Ovary (tissue), 10 donors: ENCODE results near the gene C2orf15. TPM values are rescaled to one million over a fixed set of nuclear protein-coding genes. Genes with fewer than 3 reads are reported as not detected.

ENCODE experiments used
- DNase-seq, 5 donors: peaks; one replicate each; pipeline ENCODE4 v3.0.0-alpha.2; 2019 to 2020
- H3K27ac ChIP-seq, 2 donors: fragments of 200-600 bp; one replicate each; pipeline versions ENCODE4 v1.5.1 to v1.8.0; 2019 to 2022
- H3K27me3 ChIP-seq: fragments of 200-600 bp; one replicate; pipeline ENCODE4 v1.8.0; 2022
- H3K36me3 ChIP-seq: fragments of 200-600 bp; sonication (generic); one replicate; pipeline ENCODE4 v1.5.1; 2019
- H3K4me1 ChIP-seq: one replicate; pipeline ENCODE4 v1.8.1; 2013; ENCODE audit warnings: mild to moderate bottlenecking, moderate library complexity; ENCODE audit not compliant: insufficient read depth
- H3K4me3 ChIP-seq: fragments of 200-600 bp; sonication (generic); one replicate; pipeline ENCODE4 v1.5.1; 2017
- H3K9me3 ChIP-seq, 2 donors: fragments of 200-600 bp in 1 of 2; sonication (generic) in 1 of 2; one replicate each; pipeline versions ENCODE4 v1.5.1 to v1.8.1; 2013 to 2019; ENCODE audit warnings: mild to moderate bottlenecking in 1 of 2, moderate library complexity in 1 of 2
- CTCF ChIP-seq, 3 donors: fragments of 450-650 bp in 2 of 3; fragments of 200-600 bp in 1 of 3; IDR thresholded peaks; one replicate each; pipeline versions ENCODE4 v1.5.1 to v1.8.0; 2016 to 2022; ENCODE audit warnings: antibody characterized with exemption in 3 of 3, mild to moderate bottlenecking in 1 of 3
- EP300 ChIP-seq: sonication (generic); formaldehyde crosslinking; IDR thresholded peaks from one replicate; pipeline ENCODE4 v1.6.1; 2017; ENCODE audit warnings: antibody characterized with exemption
- POLR2A ChIP-seq: fragments of 450-650 bp; IDR thresholded peaks from one replicate; pipeline ENCODE4 v1.6.1; 2017; ENCODE audit warnings: antibody characterized with exemption, mild to moderate bottlenecking, moderate library complexity
- WGBS, 3 donors: extraction: QIAGEN DNeasy Blood & Tissue Kit in 1 of 3; methylation state at CpG; one replicate each; pipeline versions ENCODE4 v1.1.5 to v1.1.7; 2013 to 2017; 5-methylcytosine and 5-hydroxymethylcytosine counted together
- intact Hi-C, 4 donors: fragments of 100-400 bp; cut with DNase I; formaldehyde crosslinking; loops; one replicate each; pipeline versions ENCODE4 v1.11.0 to v1.15.1; 2022 to 2023
- long read RNA-seq, 3 donors: library from polyadenylated mRNA in 2 of 3; unstranded in 2 of 3; transcript quantifications; one replicate each; pipeline ENCODE4 v2.0.0 and lab custom pipeline, GENCODE V29; 2021 to 2026
- polyA plus RNA-seq, 2 donors: library from polyadenylated mRNA; stranded (reverse); fragments of 200-250 nt in 1 of 2; fragments of 350-450 nt in 1 of 2; fragmentation: Illumina TruSeq in 1 of 2; extraction: RNeasy Lipid Tissue Mini Kit (QIAGEN cat#74804) in 1 of 2; gene quantifications; one replicate each; pipeline ENCODE4 v1.2.3, GENCODE V29; 2013 to 2014
- total RNA-seq, 7 donors: library from RNA; depleted of rRNA in 2 of 7; stranded (reverse); fragments of >200 nt in 2 of 7; fragmentation: NEBNext Ultra II Directional in 3 of 7; extraction: Animal tissue kit (Norgen Biotek cat#: 25700) in 3 of 7; gene quantifications; one replicate each; pipeline versions ENCODE4 v1.1.0 to v1.2.4, GENCODE V29; 2016 to 2023
- donor health status: DM: no; HTN: no; CAD: no; lungs with moderate emphysema.
- donor health status: DM: no; HTN: no; CAD: no.
- donor health status: Bipolar disorder and iron deficiency.
- donor health status: DM: yes; HTN: yes; CAD: no.
- donor health status: DM: no; HTN: no; CAD: no.
- donor health status: DM: yes; HTN: yes; CAD: no.

The C2orf15 gene
- total RNA-seq = 1 to 10 TPM in 2 of 7 donors, under 1 TPM in 5; 0.24 to 3.0 (median 0.86) TPM
- polyA plus RNA-seq = under 1 TPM; 0.68 to 0.78 TPM
- long read RNA-seq, donor 1, transcript C2orf15-201 (4 exons, 1,667 nt) = major isoform, 10 of 12 reads
- long read RNA-seq, donor 1, partial matches to known transcripts = 1 of 12 reads
- long read RNA-seq, donor 1, other reads (novel, unspliced or antisense) = 1 of 12 reads
- long read RNA-seq, donor 2, partial matches to known transcripts = 0 of 1 reads
- long read RNA-seq, donor 2, other reads (novel, unspliced or antisense) = 0 of 1 reads
- long read RNA-seq, donor 3, partial matches to known transcripts = 0 of 1 reads
- long read RNA-seq, donor 3, other reads (novel, unspliced or antisense) = 0 of 1 reads

GRCh38 chr2:99141110-99142108 is at the start of gene C2orf15:
Gene C2orf15 (plus strand): TSS chr2:99141707. CDS start chr2:99150559, 8,852 bp downstream.
- Histone ChIP-seq H3K36me3 (no peaks in the 10 kb centered on the region), H3K9me3 (no peaks in the 10 kb centered on the region), H3K4me1 (no peaks in the 10 kb centered on the region), H3K27me3 (no peaks in the 10 kb centered on the region), H3K27ac (peak within 1 kb of the TSS; percentile 69 to 86), H3K4me3 (peak within 1 kb of the TSS; percentile 78)
- 0 to 1% (median 1%) methylated on average over 70 to 84 of the region's 84 CpGs for WGBS, 3 donors
- peak; percentile 94 to 95 (median 95) for DNase-seq
- intact Hi-C loops = no loop called here
- TF ChIP-seq POLR2A (no peak), CTCF (IDR thresholded peaks at IDR 0.05) (no peak), EP300 (no peak)

- Histone ChIP-seq H3K9me3 (no peaks in the 10 kb centered on the region), H3K4me1 (no peaks in the 10 kb centered on the region), H3K27me3 (no peaks in the 10 kb centered on the region), H3K36me3 (no peaks in the 10 kb centered on the region), H3K27ac (no peak overlapping the region), H3K4me3 (no peak overlapping the region)
- 90 to 93% (median 92%) methylated on average over 1 of the region's 1 CpG for WGBS, 3 donors
- DNase-seq = no peak
- intact Hi-C loops = no loop called here
- TF ChIP-seq EP300 = no peak
- TF ChIP-seq POLR2A = no peak
These were observed 44.8 kb upstream of the C2orf15 start for GRCh38 chr2:99096728-99097127.

- intact Hi-C loops = no loop called here
- WGBS, 3 donors = 10 to 13% (median 11%) methylated on average over 3 of the region's 3 CpGs
- H3K4me1 ChIP-seq = no peaks in the 10 kb centered on the region
- no peak for DNase-seq
- no peaks in the 10 kb centered on the region for H3K36me3 ChIP-seq
- H3K9me3 ChIP-seq = no peaks in the 10 kb centered on the region
- TF ChIP-seq CTCF (IDR thresholded peaks at IDR 0.05) (no peak), POLR2A (no peak), EP300 (no peak)
- no peaks in the 10 kb centered on the region for H3K27me3 ChIP-seq
- no peak overlapping the region for H3K4me3 ChIP-seq
- H3K27ac ChIP-seq = no peak overlapping the region
These were observed 39.8 kb upstream of the C2orf15 start for GRCh38 chr2:99101697-99102096.

GRCh38 chr2:99104006-99104405 is 37.5 kb upstream of the C2orf15 start:
- Histone ChIP-seq H3K27me3 (no peaks in the 10 kb centered on the region), H3K9me3 (no peaks in the 10 kb centered on the region), H3K4me1 (no peaks in the 10 kb centered on the region), H3K27ac (no peak overlapping the region), H3K4me3 (no peak overlapping the region), H3K36me3 (no peaks in the 10 kb centered on the region)
- WGBS, 3 donors = 84 to 93% (median 93%) methylated on average over 2 of the region's 2 CpGs
- no peak for DNase-seq
- TF ChIP-seq EP300 (no peak), POLR2A (no peak), CTCF (IDR thresholded peaks at IDR 0.05) (no peak)
- intact Hi-C loops = no loop called here
